ENCODE measurements around the gene MSI2. TPM values are rescaled to one million over a fixed set of nuclear protein-coding genes. Genes with fewer than 3 reads are reported as not detected.

MSI2 gene
- total RNA-seq, 4 donors from 2014 or later, result 19.7 to 35.8 (median 22.4) TPM

GRCh38 chr17:57274162-57274561, 17.8 kb downstream of the MSI2 start:
- no peak overlapping the region for H3K27ac ChIP-seq
- 96% methylated on average over 3 of the region's 3 CpGs for WGBS
- TF ChIP-seq CTCF (IDR thresholded peaks at IDR 0.05) (no peak), POLR2A (IDR thresholded peaks at IDR 0.05) (no peak), EP300 (IDR thresholded peaks at IDR 0.05) (no peak), POLR2AphosphoS5 (IDR thresholded peaks at IDR 0.05) (no peak)

GRCh38 chr17:57275071-57275764, 18.9 kb downstream of the MSI2 start:
- DNase-seq (ENCODE audit: low spot score in 2 of 2), result no peak

More at GRCh38 chr17:57274162-57274561, 17.8 kb downstream of the MSI2 start:
- Histone ChIP-seq H3K27me3 (no peaks in the 10 kb centered on the region), H3K4me3 (no peak overlapping the region), H3K9me3 (no peaks in the 10 kb centered on the region), H3K4me1 (no peaks in the 10 kb centered on the region), H3K36me3 (peaks cover 11% of the 10 kb centered on the region)
- no peak for DNase-seq (ENCODE audit: low spot score in 2 of 2)

GRCh38 chr17:57276621-57277020, 20.3 kb downstream of the MSI2 start:
- Histone ChIP-seq H3K4me3 (no peak overlapping the region), H3K36me3 (peaks cover 8% of the 10 kb centered on the region), H3K9me3 (no peaks in the 10 kb centered on the region), H3K27me3 (no peaks in the 10 kb centered on the region), H3K27ac (no peak overlapping the region), H3K4me1 (no peaks in the 10 kb centered on the region)
- no peak for DNase-seq (ENCODE audit: low spot score in 2 of 2)
- no peak for TF ChIP-seq CTCF (IDR thresholded peaks at IDR 0.05)
- TF ChIP-seq POLR2A (IDR thresholded peaks at IDR 0.05), result no peak
- no peak for TF ChIP-seq POLR2AphosphoS5 (IDR thresholded peaks at IDR 0.05)
- TF ChIP-seq EP300 (IDR thresholded peaks at IDR 0.05), result no peak
- 90% methylated on average over 9 of the region's 9 CpGs for WGBS

More at GRCh38 chr17:57275071-57275764, 18.9 kb downstream of the MSI2 start:
- Histone ChIP-seq H3K27me3 (no peaks in the 10 kb centered on the region), H3K4me3 (no peak overlapping the region), H3K27ac (no peak overlapping the region), H3K9me3 (no peaks in the 10 kb centered on the region), H3K4me1 (no peaks in the 10 kb centered on the region), H3K36me3 (peaks cover 8% of the 10 kb centered on the region)
- WGBS, result 97% methylated on average over 6 of the region's 6 CpGs
- no peak for TF ChIP-seq POLR2AphosphoS5 (IDR thresholded peaks at IDR 0.05)
- TF ChIP-seq POLR2A (IDR thresholded peaks at IDR 0.05), result no peak
- no peak for TF ChIP-seq CTCF (IDR thresholded peaks at IDR 0.05)
- TF ChIP-seq EP300 (IDR thresholded peaks at IDR 0.05), result no peak

DNA sequence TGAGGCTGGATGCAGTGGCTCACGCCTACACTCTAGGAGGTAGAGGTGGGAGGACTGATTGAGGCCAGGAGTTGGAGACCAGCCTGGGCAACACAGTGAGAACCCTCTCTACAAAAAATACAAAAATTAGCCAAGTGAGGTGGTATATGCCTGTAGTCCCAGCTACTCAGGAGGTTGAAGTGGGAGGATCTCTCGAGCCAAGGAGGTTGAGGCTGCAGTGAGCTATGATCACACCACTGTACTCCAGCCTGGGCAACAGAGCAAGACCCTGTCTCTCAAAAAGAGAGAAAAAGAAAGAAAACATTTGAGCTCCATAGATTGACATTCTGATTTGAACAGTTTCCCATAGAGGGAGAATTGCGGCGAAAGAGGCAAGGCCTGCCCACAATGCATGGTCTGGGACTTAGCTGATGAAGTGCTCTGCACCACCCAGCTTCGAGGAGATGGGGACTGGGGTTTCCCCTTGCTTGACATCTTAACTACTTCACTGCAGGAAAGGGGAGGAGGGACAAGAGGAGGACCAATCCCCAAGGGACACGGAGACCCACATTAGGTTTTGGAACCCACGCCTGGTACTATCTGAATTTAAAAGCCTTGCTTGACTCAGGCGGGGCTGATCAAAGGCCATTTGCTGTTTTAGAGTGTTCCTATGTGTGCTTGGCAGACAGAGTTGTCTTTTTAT, 21.7 kb downstream of the MSI2 start:
- H3K4me1 ChIP-seq, result no peaks in the 10 kb centered on the region
- H3K9me3 ChIP-seq, result no peaks in the 10 kb centered on the region
- no peak overlapping the region for H3K4me3 ChIP-seq
- H3K27me3 ChIP-seq, result no peaks in the 10 kb centered on the region
- peaks cover under 1% of the 10 kb centered on the region for H3K36me3 ChIP-seq
- H3K27ac ChIP-seq, result no peak overlapping the region
- TF ChIP-seq POLR2A (IDR thresholded peaks at IDR 0.05) (no peak), POLR2AphosphoS5 (IDR thresholded peaks at IDR 0.05) (no peak), EP300 (IDR thresholded peaks at IDR 0.05) (no peak), CTCF (IDR thresholded peaks at IDR 0.05) (no peak)
- DNase-seq (ENCODE audit: low spot score in 2 of 2), result no peak
- 85% methylated on average over 8 of the region's 8 CpGs for WGBS

GRCh38 chr17:57278740-57279387, 22.5 kb downstream of the MSI2 start:
- H3K36me3 ChIP-seq, result no peaks in the 10 kb centered on the region
- no peak overlapping the region for H3K27ac ChIP-seq
- no peak overlapping the region for H3K4me3 ChIP-seq
- 96% methylated on average over 10 of the region's 10 CpGs for WGBS
- no peaks in the 10 kb centered on the region for H3K4me1 ChIP-seq
- H3K27me3 ChIP-seq, result no peaks in the 10 kb centered on the region
- no peak for DNase-seq (ENCODE audit: low spot score in 2 of 2)
- TF ChIP-seq POLR2A (IDR thresholded peaks at IDR 0.05), result no peak
- TF ChIP-seq CTCF (IDR thresholded peaks at IDR 0.05), result no peak
- no peak for TF ChIP-seq EP300 (IDR thresholded peaks at IDR 0.05)
- TF ChIP-seq POLR2AphosphoS5 (IDR thresholded peaks at IDR 0.05), result no peak
- H3K9me3 ChIP-seq, result no peaks in the 10 kb centered on the region

Data from suprapubic skin (tissue), 4 donors.